Natural killer cell (primary cell): ENCODE results near the gene DNAH11. TPM values are rescaled to one million over a fixed set of nuclear protein-coding genes. Genes with fewer than 3 reads are reported as not detected.

Source experiments
- ATAC-seq, 3 donors: fragments of 150-1000 bp in 2 of 3; fragments of 200-7000 bp in 1 of 3; cut with Tn5 transposase; 1 replicate in 1 of 3; 2 replicates in 2 of 3; pipeline ENCODE4 v1.10.0; 2021; ENCODE audit warnings: mild to moderate bottlenecking in 2 of 3, moderate library complexity in 2 of 3
- DNase-seq, 2 donors: peaks; one replicate each; pipeline versions ENCODE4 v3.0.0 to v3.0.0-alpha.2; 2013 to 2021; ENCODE audit warnings: mixed read lengths in 1 of 2
- H3K27ac ChIP-seq: one replicate; pipeline ENCODE4 v1.5.1; 2013; ENCODE audit warnings: mild to moderate bottlenecking, low read length
- H3K27me3 ChIP-seq: one replicate; pipeline ENCODE4 v1.6.1; 2013; ENCODE audit warnings: low read length; ENCODE audit not compliant: control insufficient read depth, insufficient read depth
- H3K36me3 ChIP-seq: one replicate; pipeline ENCODE4 v1.6.1; 2013; ENCODE audit warnings: low read length; ENCODE audit not compliant: control insufficient read depth, insufficient read depth
- H3K4me1 ChIP-seq: one replicate; pipeline ENCODE4 v1.6.1; 2013; ENCODE audit warnings: low read length; ENCODE audit not compliant: control insufficient read depth, insufficient read depth
- H3K4me3 ChIP-seq: one replicate; pipeline ENCODE4 v1.5.1; 2013; ENCODE audit warnings: low read length
- H3K9me3 ChIP-seq: one replicate; pipeline ENCODE4 v1.6.1; 2013; ENCODE audit warnings: low read length; ENCODE audit not compliant: control insufficient read depth, insufficient read depth
- H3K27ac Mint-ChIP-seq, 2 donors: one replicate each; pipeline ENCODE4 v1.8.0; 2022; ENCODE audit warnings: mild to moderate bottlenecking in 2 of 2, mixed read lengths in 2 of 2, moderate library complexity in 1 of 2
- H3K27me3 Mint-ChIP-seq, 2 donors: one replicate each; pipeline ENCODE4 v1.8.0; 2022; ENCODE audit warnings: low read depth in 2 of 2, mixed read lengths in 2 of 2
- H3K36me3 Mint-ChIP-seq: one replicate; pipeline ENCODE4 v1.8.0; 2022; ENCODE audit warnings: mixed read lengths
- H3K4me1 Mint-ChIP-seq, 2 donors: one replicate each; pipeline ENCODE4 v1.8.0; 2022; ENCODE audit warnings: mixed read lengths in 2 of 2
- H3K4me3 Mint-ChIP-seq: one replicate; pipeline ENCODE4 v1.8.0; 2022; ENCODE audit warnings: mild to moderate bottlenecking, moderate library complexity, mixed read lengths
- H3K9me3 Mint-ChIP-seq, 2 donors: one replicate each; pipeline ENCODE4 v1.8.0; 2022; ENCODE audit warnings: mixed read lengths in 2 of 2
- WGBS: methylation state at CpG from one replicate; pipeline ENCODE4 v1.1.7; 2013; ENCODE audit warnings: missing lambda C conversion rate; ENCODE audit not compliant: insufficient coverage; 5-methylcytosine and 5-hydroxymethylcytosine counted together
- intact Hi-C: fragments of 100-400 bp; cut with micrococcal nuclease; formaldehyde crosslinking; loops from one replicate; pipeline ENCODE4 v1.14.2; 2022
- total RNA-seq, 4 donors: library from RNA; stranded (reverse); fragments of 120-200 nt in 1 of 4; gene quantifications; one replicate each; pipeline versions ENCODE4 v1.2.3 to v1.2.4, GENCODE V29; 2013 to 2022
- TF ChIP-seq, protein P1 (sequence below): fragments of 200-600 bp; IDR thresholded peaks from one replicate; pipeline ENCODE4 v1.8.0; 2022; ENCODE audit warnings: antibody characterized with exemption

Gene DNAH11
- total RNA-seq, 3 donors from 2014 or later (not counting 1 experiment from before 2014, with no cell fraction given), result 0.09 to 0.48 (median 0.39) TPM

DNA sequence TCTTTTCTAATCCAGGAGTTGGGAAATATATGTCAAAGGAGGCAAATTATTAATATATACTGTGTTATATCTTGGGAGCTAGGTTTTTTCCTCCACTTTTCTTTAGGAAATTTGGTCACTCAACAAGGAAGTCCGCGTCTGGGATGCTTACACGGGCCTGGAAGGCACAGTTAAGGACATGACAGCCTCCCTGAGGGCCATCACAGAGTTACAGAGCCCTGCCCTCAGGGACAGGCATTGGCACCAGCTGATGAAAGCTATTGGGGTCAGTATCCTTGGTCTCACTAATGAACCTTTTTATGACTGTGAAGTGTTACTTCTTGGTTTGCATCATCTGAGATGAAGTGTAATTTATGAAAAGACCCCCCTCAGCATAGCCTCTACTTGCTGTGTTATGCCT lies 74.7 kb downstream of the DNAH11 start:
- TF ChIP-seq, protein P1, sequence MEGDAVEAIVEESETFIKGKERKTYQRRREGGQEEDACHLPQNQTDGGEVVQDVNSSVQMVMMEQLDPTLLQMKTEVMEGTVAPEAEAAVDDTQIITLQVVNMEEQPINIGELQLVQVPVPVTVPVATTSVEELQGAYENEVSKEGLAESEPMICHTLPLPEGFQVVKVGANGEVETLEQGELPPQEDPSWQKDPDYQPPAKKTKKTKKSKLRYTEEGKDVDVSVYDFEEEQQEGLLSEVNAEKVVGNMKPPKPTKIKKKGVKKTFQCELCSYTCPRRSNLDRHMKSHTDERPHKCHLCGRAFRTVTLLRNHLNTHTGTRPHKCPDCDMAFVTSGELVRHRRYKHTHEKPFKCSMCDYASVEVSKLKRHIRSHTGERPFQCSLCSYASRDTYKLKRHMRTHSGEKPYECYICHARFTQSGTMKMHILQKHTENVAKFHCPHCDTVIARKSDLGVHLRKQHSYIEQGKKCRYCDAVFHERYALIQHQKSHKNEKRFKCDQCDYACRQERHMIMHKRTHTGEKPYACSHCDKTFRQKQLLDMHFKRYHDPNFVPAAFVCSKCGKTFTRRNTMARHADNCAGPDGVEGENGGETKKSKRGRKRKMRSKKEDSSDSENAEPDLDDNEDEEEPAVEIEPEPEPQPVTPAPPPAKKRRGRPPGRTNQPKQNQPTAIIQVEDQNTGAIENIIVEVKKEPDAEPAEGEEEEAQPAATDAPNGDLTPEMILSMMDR, result no peak
- no peak for DNase-seq
- no peak overlapping the region for H3K4me3 Mint-ChIP-seq
- peaks cover 3 to 15% of the 10 kb centered on the region in 2 donors for H3K27me3 Mint-ChIP-seq
- intact Hi-C loops, result no loop called here
- H3K36me3 ChIP-seq, result no peaks in the 10 kb centered on the region
- 76% methylated on average over 3 of the region's 3 CpGs for WGBS
- no peak overlapping the region for H3K27ac ChIP-seq
- no peak overlapping the region for H3K4me3 ChIP-seq
- no peak for ATAC-seq
- H3K27me3 ChIP-seq, result no peaks in the 10 kb centered on the region
- H3K4me1 ChIP-seq, result no peaks in the 10 kb centered on the region
- H3K4me1 Mint-ChIP-seq, result no peaks in the 10 kb centered on the region
- H3K27ac Mint-ChIP-seq, result no peak overlapping the region
- no peaks in the 10 kb centered on the region for H3K9me3 Mint-ChIP-seq
- no peaks in the 10 kb centered on the region for H3K36me3 Mint-ChIP-seq
- no peaks in the 10 kb centered on the region for H3K9me3 ChIP-seq

DNA sequence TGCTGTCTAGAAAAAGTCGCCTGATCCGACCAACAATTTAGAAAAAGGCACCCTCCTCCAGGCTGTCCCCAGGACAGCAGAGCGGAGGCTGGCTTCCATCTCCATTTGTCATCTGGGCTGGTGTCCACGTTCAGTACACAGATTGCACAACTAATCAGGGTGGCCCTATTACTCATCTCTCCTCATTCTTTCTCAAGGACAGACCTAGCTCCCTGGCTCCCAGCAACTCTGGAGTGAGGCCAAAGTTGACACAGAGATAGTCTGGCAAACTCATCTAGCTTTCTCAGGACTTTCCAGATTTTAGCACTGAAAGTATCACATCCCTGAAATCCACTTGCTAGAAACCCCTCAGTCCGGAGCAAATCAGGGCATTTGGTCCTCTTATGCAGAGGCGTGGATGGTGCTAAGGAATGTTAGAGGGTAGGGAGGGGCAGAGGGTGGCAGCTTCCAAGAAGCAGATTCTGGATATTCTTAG lies 75.1 kb downstream of the DNAH11 start:
- TF ChIP-seq, protein P1, result no peak
- Mint-ChIP-seq H3K27me3 (peaks cover 3 to 15% of the 10 kb centered on the region in 2 donors), H3K36me3 (no peaks in the 10 kb centered on the region), H3K4me3 (no peak overlapping the region), H3K4me1 (no peaks in the 10 kb centered on the region), H3K9me3 (no peaks in the 10 kb centered on the region), H3K27ac (no peak overlapping the region)
- DNase-seq (no peak), ATAC-seq (no peak)
- no peak overlapping the region for H3K4me3 ChIP-seq
- no peaks in the 10 kb centered on the region for H3K36me3 ChIP-seq
- no peak overlapping the region for H3K27ac ChIP-seq
- H3K9me3 ChIP-seq, result no peaks in the 10 kb centered on the region
- WGBS, result 87% methylated on average over 6 of the region's 6 CpGs
- no peaks in the 10 kb centered on the region for H3K4me1 ChIP-seq
- intact Hi-C loops, result no loop called here
- H3K27me3 ChIP-seq, result no peaks in the 10 kb centered on the region

DNA sequence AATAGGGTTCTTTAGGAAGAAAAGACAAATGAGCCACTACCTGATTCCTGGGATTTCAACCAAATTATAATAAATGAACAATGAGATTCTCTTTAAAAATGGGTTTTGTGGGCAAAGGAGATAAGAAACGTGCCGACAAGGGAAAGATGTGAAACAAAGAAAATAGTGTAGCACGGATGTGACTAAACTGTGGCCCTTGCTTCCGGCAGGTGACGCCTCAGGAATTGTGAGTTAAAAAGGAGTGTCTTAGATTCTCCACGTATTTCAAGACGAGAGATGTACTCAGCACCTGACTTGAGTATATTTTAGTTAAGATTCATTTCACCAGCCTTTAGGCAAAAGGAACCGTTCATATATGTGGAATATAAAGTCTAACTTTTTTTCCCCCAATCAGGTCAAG lies 75.9 kb downstream of the DNAH11 start:
- H3K4me3 ChIP-seq, result no peak overlapping the region
- H3K36me3 ChIP-seq, result no peaks in the 10 kb centered on the region
- TF ChIP-seq, protein P1, result no peak
- Mint-ChIP-seq H3K4me3 (no peak overlapping the region), H3K9me3 (no peaks in the 10 kb centered on the region), H3K36me3 (no peaks in the 10 kb centered on the region), H3K27me3 (peaks cover 3 to 15% of the 10 kb centered on the region in 2 donors), H3K4me1 (no peaks in the 10 kb centered on the region), H3K27ac (no peak overlapping the region)
- 88% methylated on average over 8 of the region's 8 CpGs for WGBS
- DNase-seq (no peak), ATAC-seq (no peak)
- intact Hi-C loops, result no loop called here
- no peaks in the 10 kb centered on the region for H3K4me1 ChIP-seq
- H3K27ac ChIP-seq, result no peak overlapping the region
- no peaks in the 10 kb centered on the region for H3K9me3 ChIP-seq
- H3K27me3 ChIP-seq, result no peaks in the 10 kb centered on the region

DNA sequence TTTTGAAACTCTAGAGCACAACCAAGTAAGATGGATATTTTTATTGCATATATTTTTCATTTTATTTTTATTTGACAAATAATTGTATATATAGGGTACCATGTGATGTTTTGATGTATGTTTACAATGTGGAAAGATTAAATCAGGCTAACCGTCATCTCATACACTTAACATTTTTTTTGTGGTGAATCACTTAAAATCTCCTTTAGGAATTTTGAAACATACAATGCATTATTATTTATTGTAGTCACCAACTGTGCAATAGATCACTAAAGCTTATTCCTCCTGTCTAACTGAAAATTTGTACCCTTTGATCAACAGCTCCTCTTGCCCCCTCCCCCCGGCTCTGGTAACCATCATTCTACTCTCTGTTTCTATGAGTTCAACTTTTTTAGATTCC lies 77.2 kb downstream of the DNAH11 start:
- no peaks in the 10 kb centered on the region for H3K9me3 ChIP-seq
- DNase-seq (no peak), ATAC-seq (no peak)
- TF ChIP-seq, protein P1, result no peak
- H3K9me3 Mint-ChIP-seq, result no peaks in the 10 kb centered on the region
- H3K27ac ChIP-seq, result no peak overlapping the region
- H3K36me3 Mint-ChIP-seq, result no peaks in the 10 kb centered on the region
- peaks cover 3 to 15% of the 10 kb centered on the region in 2 donors for H3K27me3 Mint-ChIP-seq
- intact Hi-C loops, result no loop called here
- H3K36me3 ChIP-seq, result no peaks in the 10 kb centered on the region
- H3K4me1 Mint-ChIP-seq, result no peaks in the 10 kb centered on the region
- H3K4me1 ChIP-seq, result no peaks in the 10 kb centered on the region
- no peaks in the 10 kb centered on the region for H3K27me3 ChIP-seq
- no peak overlapping the region for H3K27ac Mint-ChIP-seq
- 93% methylated on average over 1 of the region's 2 CpGs for WGBS
- H3K4me3 ChIP-seq, result no peak overlapping the region
- no peak overlapping the region for H3K4me3 Mint-ChIP-seq
